ENCODE measurements around the gene MEI1.

GRCh38 chr22:41702763-41703162 is 3.5 kb downstream of the MEI1 start:
- no peak for TF ChIP-seq ZNF274 (IDR thresholded peaks at IDR 0.05; ENCODE audit: low read depth, low read length)
- TF ChIP-seq YY1 (IDR thresholded peaks at IDR 0.05; ENCODE audit: insufficient read depth, insufficient read length), result no peak
